ENCODE results near the gene AOPEP. TPM values are rescaled to one million over a fixed set of nuclear protein-coding genes. Genes with fewer than 3 reads are reported as not detected.

AOPEP gene
- total RNA-seq, 1 donor from 2014 or later = 24.8 TPM

DNA sequence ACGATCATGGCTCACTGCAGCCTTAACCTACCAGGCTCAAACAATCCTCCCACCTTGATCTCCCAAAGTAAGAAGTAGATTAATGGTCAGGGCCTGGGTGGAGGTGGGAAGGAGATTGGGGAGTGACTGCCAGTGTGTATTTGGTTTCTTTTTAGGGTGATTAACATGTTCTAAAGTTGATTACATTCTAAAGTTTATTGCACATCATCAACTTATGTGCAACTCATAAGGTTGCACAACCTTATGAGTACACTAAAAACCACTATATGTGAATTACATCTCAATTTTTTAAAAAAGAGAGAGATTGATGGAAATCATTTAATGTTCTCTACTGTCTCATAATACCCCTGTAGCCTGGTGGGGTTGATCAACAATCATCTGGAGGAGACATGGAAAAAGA is 218.1 kb downstream of the AOPEP start:
- Mint-ChIP-seq H3K27me3 (ENCODE audit: low read depth) (no peaks in the 10 kb centered on the region), H3K4me1 (peaks cover 26% of the 10 kb centered on the region), H3K9me3 (no peaks in the 10 kb centered on the region), H3K4me3 (no peak overlapping the region), H3K27ac (ENCODE audit: unreplicated experiment) (no peak overlapping the region), H3K36me3 (ENCODE audit: low read depth) (peaks cover 5% of the 10 kb centered on the region)
- DNase-seq (ENCODE audit: low read depth, low spot score) = no peak
- TF ChIP-seq CTCF (conservative IDR thresholded peaks at IDR 0.05) = no peak

DNA sequence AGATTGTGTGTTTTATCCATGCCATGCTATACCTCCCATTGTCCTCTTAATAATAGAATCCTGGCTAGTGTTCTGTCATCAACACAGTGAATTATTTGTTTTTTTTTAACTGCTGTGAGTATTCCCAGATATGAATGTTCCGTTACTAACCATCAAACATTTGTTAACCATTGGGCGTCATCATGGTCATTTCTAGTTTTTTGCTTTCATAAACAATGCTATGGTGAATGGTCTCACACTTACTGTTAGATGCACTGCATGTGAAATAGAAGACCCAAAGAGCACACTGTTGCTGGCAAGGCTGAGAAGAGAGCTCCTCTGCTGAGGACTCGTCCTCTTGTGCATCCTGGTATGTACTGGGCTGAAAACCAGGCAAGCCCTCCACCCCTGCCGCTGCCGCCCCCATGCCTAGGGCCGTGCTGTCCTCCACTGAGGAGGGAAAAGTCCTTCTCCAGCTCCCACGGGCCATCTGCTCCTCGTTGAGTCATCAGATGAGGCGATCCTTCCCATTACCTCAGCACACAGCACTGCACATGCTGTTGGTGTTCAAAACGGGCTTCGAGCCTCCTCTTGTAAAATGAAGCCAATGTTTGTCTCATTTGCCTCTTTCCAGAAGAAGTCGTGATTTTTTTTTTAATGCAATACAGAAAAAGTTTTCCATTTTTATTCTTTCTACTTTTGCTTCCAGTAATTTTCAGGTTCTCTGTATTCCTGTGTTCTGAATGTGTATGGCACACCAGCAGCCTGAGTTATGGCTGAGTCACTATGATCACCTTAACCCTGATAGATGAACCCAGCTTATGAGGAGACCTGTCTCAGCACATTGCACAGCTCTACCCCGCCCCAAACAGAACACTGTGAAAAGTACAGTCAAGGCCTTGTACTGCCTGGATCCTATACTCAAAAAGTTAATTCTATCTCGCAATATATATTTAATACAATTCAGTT is 219.0 kb downstream of the AOPEP start:
- Mint-ChIP-seq H3K36me3 (ENCODE audit: low read depth) (peaks cover 5% of the 10 kb centered on the region), H3K9me3 (no peaks in the 10 kb centered on the region), H3K27me3 (ENCODE audit: low read depth) (no peaks in the 10 kb centered on the region), H3K4me3 (no peak overlapping the region), H3K27ac (ENCODE audit: unreplicated experiment) (peak overlapping the region; percentile 29), H3K4me1 (peaks cover 26% of the 10 kb centered on the region)
- no peak for DNase-seq (ENCODE audit: low read depth, low spot score)
- TF ChIP-seq CTCF (conservative IDR thresholded peaks at IDR 0.05) = no peak

DNA sequence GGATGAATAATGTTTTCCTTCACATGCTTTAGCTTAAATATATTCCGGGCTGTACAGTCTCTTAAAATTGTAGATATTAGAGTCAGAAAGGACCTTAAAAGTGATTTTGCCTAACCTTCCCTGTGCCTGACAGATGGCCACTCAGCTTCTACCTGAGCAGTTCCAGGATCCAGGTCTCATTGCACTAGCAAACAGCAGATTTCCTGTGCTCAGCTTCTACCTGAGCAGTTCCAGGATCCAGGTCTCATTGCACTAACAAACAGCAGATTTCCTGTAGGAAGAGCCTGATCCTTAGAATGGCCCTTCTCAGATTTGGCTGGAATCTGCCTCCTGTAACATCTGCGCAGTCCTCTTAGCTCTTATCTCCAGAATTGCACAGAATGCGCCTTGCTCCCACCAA is 219.8 kb downstream of the AOPEP start:
- no peak for TF ChIP-seq CTCF (conservative IDR thresholded peaks at IDR 0.05)
- Mint-ChIP-seq H3K36me3 (ENCODE audit: low read depth) (peaks cover 5% of the 10 kb centered on the region), H3K4me1 (peaks cover 19% of the 10 kb centered on the region), H3K9me3 (no peaks in the 10 kb centered on the region), H3K27me3 (ENCODE audit: low read depth) (no peaks in the 10 kb centered on the region), H3K4me3 (no peak overlapping the region), H3K27ac (ENCODE audit: unreplicated experiment) (no peak overlapping the region)
- no peak for DNase-seq (ENCODE audit: low read depth, low spot score)

DNA sequence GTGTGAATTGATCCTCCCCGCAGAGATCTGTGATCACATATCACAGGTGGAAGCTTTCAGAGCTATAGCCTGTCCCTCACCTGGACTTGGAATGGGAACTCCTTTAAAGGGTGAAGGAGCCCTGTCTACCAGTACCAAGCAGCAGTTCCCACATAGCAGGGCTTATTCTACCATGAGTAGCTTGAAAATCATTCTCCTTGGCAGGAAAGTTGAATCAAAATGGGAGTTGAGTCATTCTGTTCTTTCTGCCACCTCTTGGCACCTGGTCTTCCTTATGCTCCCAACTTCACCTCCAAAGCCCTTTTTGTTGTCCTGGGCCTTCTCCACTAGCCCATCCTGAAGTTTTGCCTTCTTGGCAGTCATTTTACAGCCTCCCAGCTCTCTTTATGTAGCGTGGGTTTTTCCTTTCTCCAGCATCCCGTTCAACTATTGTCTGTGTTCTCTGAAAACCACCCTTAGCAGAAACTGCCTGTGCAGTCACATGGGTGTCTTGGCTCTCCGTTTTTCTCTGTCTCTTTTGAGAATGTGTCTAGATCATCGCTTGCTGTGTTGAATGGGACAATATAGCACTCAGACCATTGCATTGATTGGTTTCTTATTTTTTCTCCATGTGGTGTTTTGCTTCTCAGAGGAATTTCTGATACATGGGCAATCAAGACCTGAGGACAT is 222.2 kb downstream of the AOPEP start:
- Mint-ChIP-seq H3K36me3 (ENCODE audit: low read depth) (peaks cover 5% of the 10 kb centered on the region), H3K27me3 (ENCODE audit: low read depth) (no peaks in the 10 kb centered on the region), H3K27ac (ENCODE audit: unreplicated experiment) (no peak overlapping the region), H3K4me1 (peaks cover 19% of the 10 kb centered on the region), H3K9me3 (no peaks in the 10 kb centered on the region), H3K4me3 (no peak overlapping the region)
- no peak for DNase-seq (ENCODE audit: low read depth, low spot score)
- no peak for TF ChIP-seq CTCF (conservative IDR thresholded peaks at IDR 0.05)

- DNase-seq (ENCODE audit: low read depth, low spot score) = no peak
- no peaks in the 10 kb centered on the region for H3K9me3 Mint-ChIP-seq
- H3K27me3 Mint-ChIP-seq (ENCODE audit: low read depth) = no peaks in the 10 kb centered on the region
- H3K4me1 Mint-ChIP-seq = peaks cover 19% of the 10 kb centered on the region
- no peak overlapping the region for H3K27ac Mint-ChIP-seq (ENCODE audit: unreplicated experiment)
- TF ChIP-seq CTCF (conservative IDR thresholded peaks at IDR 0.05) = no peak
- H3K36me3 Mint-ChIP-seq (ENCODE audit: low read depth) = peaks cover 5% of the 10 kb centered on the region
- no peak overlapping the region for H3K4me3 Mint-ChIP-seq
Observed at GRCh38 chr9:94949370-94949769, 222.9 kb downstream of the AOPEP start.
